ENCODE data around the gene SEMA3E. TPM values are rescaled to one million over a fixed set of nuclear protein-coding genes. Genes with fewer than 3 reads are reported as not detected.

Gene SEMA3E
- total and polyA plus RNA-seq, 2 donors = 1.8 to 3.1 TPM

- no peaks in the 10 kb centered on the region for H3K27me3 ChIP-seq (ENCODE audit: control insufficient read depth in 2 of 2, insufficient read depth in 1 of 2, low read length in 1 of 2)
- H3K27ac ChIP-seq (ENCODE audit: low read depth in 1 of 2, low read length in 1 of 2) = no peak overlapping the region
- DNase-seq (ENCODE audit: low read depth in 6 of 9, low spot score in 9 of 9) = no peak
- H3K36me3 ChIP-seq (ENCODE audit: control insufficient read depth in 2 of 2, insufficient read depth in 2 of 2, low read length in 1 of 2) = no peaks in the 10 kb centered on the region
- no peaks in the 10 kb centered on the region for H3K4me1 ChIP-seq (ENCODE audit: control insufficient read depth in 2 of 2, insufficient read depth in 2 of 2, low read length in 2 of 2)
- no peak overlapping the region for H3K4me3 ChIP-seq (ENCODE audit: low read length in 2 of 2)
- H3K9me3 ChIP-seq (ENCODE audit: control insufficient read depth in 2 of 2, insufficient read depth in 1 of 2, low read length in 1 of 2) = no peaks in the 10 kb centered on the region
- 89% methylated on average over 3 of the region's 3 CpGs for WGBS
Measured at GRCh38 chr7:83492802-83493201, 156.1 kb downstream of the SEMA3E start.

DNA sequence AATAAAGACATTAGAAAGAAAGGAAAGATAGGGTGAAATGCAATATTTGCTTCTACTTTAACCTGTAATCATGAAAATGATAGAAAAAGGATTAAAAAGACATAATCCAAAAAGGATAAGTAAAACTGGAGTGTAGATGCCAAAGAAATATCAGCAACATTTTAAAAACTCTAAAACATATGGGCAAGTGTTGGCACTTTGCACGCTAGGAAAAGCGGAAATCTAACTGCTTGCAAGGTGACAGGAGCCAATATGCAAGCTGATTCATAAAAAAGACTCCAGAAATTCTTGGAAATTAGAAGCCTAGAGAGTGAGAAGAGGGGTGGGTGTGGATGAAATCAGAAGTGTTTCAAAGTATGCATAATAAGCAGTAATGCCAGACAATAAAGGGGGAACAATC is 161.1 kb downstream of the SEMA3E start:
- Histone ChIP-seq H3K36me3 (ENCODE audit: control insufficient read depth in 2 of 2, insufficient read depth in 2 of 2, low read length in 1 of 2) (no peaks in the 10 kb centered on the region), H3K4me3 (ENCODE audit: low read length in 2 of 2) (no peak overlapping the region), H3K27ac (ENCODE audit: low read depth in 1 of 2, low read length in 1 of 2) (no peak overlapping the region), H3K27me3 (ENCODE audit: control insufficient read depth in 2 of 2, insufficient read depth in 1 of 2, low read length in 1 of 2) (no peaks in the 10 kb centered on the region), H3K4me1 (ENCODE audit: control insufficient read depth in 2 of 2, insufficient read depth in 2 of 2, low read length in 2 of 2) (no peaks in the 10 kb centered on the region), H3K9me3 (ENCODE audit: control insufficient read depth in 2 of 2, insufficient read depth in 1 of 2, low read length in 1 of 2) (no peaks in the 10 kb centered on the region)
- WGBS = 94% methylated on average over 2 of the region's 2 CpGs
- no peak for DNase-seq (ENCODE audit: low read depth in 6 of 9, low spot score in 9 of 9)

DNA sequence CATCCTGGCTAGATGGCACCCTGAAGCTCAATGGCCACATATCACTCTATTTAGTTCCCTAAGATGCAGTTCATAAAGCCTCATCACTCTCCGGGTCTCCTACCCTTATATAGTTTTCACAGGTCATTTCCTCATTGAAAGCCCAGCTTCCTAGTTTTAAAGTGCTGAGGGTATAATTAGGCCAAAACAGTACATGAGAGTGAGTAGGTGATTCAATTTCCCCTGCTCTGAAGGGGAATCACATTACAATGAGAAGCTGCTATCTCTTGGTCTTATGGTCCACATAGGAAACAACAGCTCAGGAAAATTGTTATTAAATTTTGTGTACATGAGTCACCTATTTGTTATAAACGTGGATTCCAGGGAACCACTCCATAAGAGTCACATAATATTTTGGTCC is 162.0 kb downstream of the SEMA3E start:
- WGBS = 62% methylated on average over 2 of the region's 2 CpGs
- Histone ChIP-seq H3K9me3 (ENCODE audit: control insufficient read depth in 2 of 2, insufficient read depth in 1 of 2, low read length in 1 of 2) (no peaks in the 10 kb centered on the region), H3K4me1 (ENCODE audit: control insufficient read depth in 2 of 2, insufficient read depth in 2 of 2, low read length in 2 of 2) (no peaks in the 10 kb centered on the region), H3K27ac (ENCODE audit: low read depth in 1 of 2, low read length in 1 of 2) (no peak overlapping the region), H3K36me3 (ENCODE audit: control insufficient read depth in 2 of 2, insufficient read depth in 2 of 2, low read length in 1 of 2) (no peaks in the 10 kb centered on the region), H3K27me3 (ENCODE audit: control insufficient read depth in 2 of 2, insufficient read depth in 1 of 2, low read length in 1 of 2) (no peaks in the 10 kb centered on the region), H3K4me3 (ENCODE audit: low read length in 2 of 2) (no peak overlapping the region)
- no peak for DNase-seq (ENCODE audit: low read depth in 6 of 9, low spot score in 9 of 9)

DNA sequence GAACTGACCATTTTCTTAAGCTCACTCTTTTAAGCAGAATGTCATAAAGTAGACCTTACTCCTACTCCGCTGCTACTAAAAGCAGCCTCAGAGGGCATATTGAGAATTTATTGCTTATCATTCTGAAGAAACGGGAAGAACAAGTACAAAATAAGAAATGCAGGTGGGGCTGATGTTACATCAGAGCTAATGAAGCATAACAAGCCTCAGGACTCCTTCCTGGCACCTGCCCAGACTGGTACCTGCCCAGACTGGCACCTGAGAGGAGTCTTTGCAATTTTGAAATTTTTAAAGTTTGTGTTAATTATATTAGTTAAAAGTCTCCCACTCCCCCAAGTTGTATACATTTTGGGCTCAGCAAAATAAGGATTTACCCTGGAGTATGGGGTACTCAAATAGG is 162.4 kb downstream of the SEMA3E start:
- no peak for DNase-seq (ENCODE audit: low read depth in 6 of 9, low spot score in 9 of 9)
- no peaks in the 10 kb centered on the region for H3K27me3 ChIP-seq (ENCODE audit: control insufficient read depth in 2 of 2, insufficient read depth in 1 of 2, low read length in 1 of 2)
- no peaks in the 10 kb centered on the region for H3K4me1 ChIP-seq (ENCODE audit: control insufficient read depth in 2 of 2, insufficient read depth in 2 of 2, low read length in 2 of 2)
- H3K36me3 ChIP-seq (ENCODE audit: control insufficient read depth in 2 of 2, insufficient read depth in 2 of 2, low read length in 1 of 2) = no peaks in the 10 kb centered on the region
- no peaks in the 10 kb centered on the region for H3K9me3 ChIP-seq (ENCODE audit: control insufficient read depth in 2 of 2, insufficient read depth in 1 of 2, low read length in 1 of 2)
- H3K27ac ChIP-seq (ENCODE audit: low read depth in 1 of 2, low read length in 1 of 2) = no peak overlapping the region
- 80% methylated on average over 2 of the region's 2 CpGs for WGBS
- no peak overlapping the region for H3K4me3 ChIP-seq (ENCODE audit: low read length in 2 of 2)

GRCh38 chr7:83484826-83485225 is 164.1 kb downstream of the SEMA3E start:
- Histone ChIP-seq H3K4me1 (ENCODE audit: control insufficient read depth in 2 of 2, insufficient read depth in 2 of 2, low read length in 2 of 2) (no peaks in the 10 kb centered on the region), H3K36me3 (ENCODE audit: control insufficient read depth in 2 of 2, insufficient read depth in 2 of 2, low read length in 1 of 2) (no peaks in the 10 kb centered on the region), H3K27ac (ENCODE audit: low read depth in 1 of 2, low read length in 1 of 2) (no peak overlapping the region), H3K9me3 (ENCODE audit: control insufficient read depth in 2 of 2, insufficient read depth in 1 of 2, low read length in 1 of 2) (no peaks in the 10 kb centered on the region), H3K4me3 (ENCODE audit: low read length in 2 of 2) (no peak overlapping the region), H3K27me3 (ENCODE audit: control insufficient read depth in 2 of 2, insufficient read depth in 1 of 2, low read length in 1 of 2) (no peaks in the 10 kb centered on the region)
- DNase-seq (ENCODE audit: low read depth in 6 of 9, low spot score in 9 of 9) = no peak
- 88% methylated on average over 1 of the region's 1 CpG for WGBS

DNA sequence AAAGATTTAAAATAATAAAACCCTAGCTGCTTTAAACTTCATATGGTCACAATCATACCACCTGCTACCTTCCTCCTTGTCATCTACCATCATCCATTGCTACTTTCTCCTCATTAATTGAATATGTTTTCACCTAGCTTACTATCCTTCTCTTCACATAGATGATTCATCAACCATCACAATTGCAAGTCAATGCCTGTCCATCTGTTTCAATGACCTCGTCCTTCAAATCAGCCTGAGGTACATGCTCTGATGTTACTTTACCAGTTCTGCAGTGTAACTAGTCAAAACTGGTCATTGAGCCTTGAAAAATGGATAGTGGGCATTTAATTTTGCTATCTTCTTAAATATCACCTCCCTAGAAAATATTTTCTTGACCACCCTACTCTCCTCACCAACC is 164.7 kb downstream of the SEMA3E start:
- 83% methylated on average over 1 of the region's 1 CpG for WGBS
- DNase-seq (ENCODE audit: low read depth in 6 of 9, low spot score in 9 of 9) = no peak

DNA sequence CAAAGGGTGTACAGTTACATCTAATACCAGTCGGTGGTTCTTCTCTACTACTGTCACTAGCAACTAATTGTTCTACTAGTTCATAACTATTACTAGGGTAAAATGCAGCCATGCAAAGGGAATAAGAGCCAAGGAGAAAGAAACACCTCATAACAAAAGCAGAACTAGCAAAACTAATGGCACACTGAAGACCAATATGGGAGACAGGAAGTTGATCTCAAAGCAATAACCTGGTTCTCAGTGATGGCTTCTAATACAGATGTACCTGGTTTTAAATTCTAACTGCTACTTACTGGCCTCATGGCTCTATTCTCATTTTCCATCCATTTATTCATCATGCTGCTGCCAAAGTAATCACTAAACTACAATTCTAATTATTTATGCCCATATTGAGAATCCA is 170.3 kb downstream of the SEMA3E start:
- Histone ChIP-seq H3K36me3 (ENCODE audit: control insufficient read depth in 2 of 2, insufficient read depth in 2 of 2, low read length in 1 of 2) (no peaks in the 10 kb centered on the region), H3K27ac (ENCODE audit: low read depth in 1 of 2, low read length in 1 of 2) (no peak overlapping the region), H3K9me3 (ENCODE audit: control insufficient read depth in 2 of 2, insufficient read depth in 1 of 2, low read length in 1 of 2) (no peaks in the 10 kb centered on the region), H3K4me3 (ENCODE audit: low read length in 2 of 2) (no peak overlapping the region), H3K4me1 (ENCODE audit: control insufficient read depth in 2 of 2, insufficient read depth in 2 of 2, low read length in 2 of 2) (no peaks in the 10 kb centered on the region), H3K27me3 (ENCODE audit: control insufficient read depth in 2 of 2, insufficient read depth in 1 of 2, low read length in 1 of 2) (no peaks in the 10 kb centered on the region)
- WGBS = 85% methylated on average over 1 of the region's 1 CpG
- DNase-seq (ENCODE audit: low read depth in 6 of 9, low spot score in 9 of 9) = no peak

More for the DNA sequence above, 164.7 kb downstream of the SEMA3E start:
- no peaks in the 10 kb centered on the region for H3K4me1 ChIP-seq (ENCODE audit: control insufficient read depth in 2 of 2, insufficient read depth in 2 of 2, low read length in 2 of 2)
- no peak overlapping the region for H3K4me3 ChIP-seq (ENCODE audit: low read length in 2 of 2)
- no peaks in the 10 kb centered on the region for H3K9me3 ChIP-seq (ENCODE audit: control insufficient read depth in 2 of 2, insufficient read depth in 1 of 2, low read length in 1 of 2)
- no peaks in the 10 kb centered on the region for H3K36me3 ChIP-seq (ENCODE audit: control insufficient read depth in 2 of 2, insufficient read depth in 2 of 2, low read length in 1 of 2)
- no peak overlapping the region for H3K27ac ChIP-seq (ENCODE audit: low read depth in 1 of 2, low read length in 1 of 2)
- H3K27me3 ChIP-seq (ENCODE audit: control insufficient read depth in 2 of 2, insufficient read depth in 1 of 2, low read length in 1 of 2) = no peaks in the 10 kb centered on the region

DNA sequence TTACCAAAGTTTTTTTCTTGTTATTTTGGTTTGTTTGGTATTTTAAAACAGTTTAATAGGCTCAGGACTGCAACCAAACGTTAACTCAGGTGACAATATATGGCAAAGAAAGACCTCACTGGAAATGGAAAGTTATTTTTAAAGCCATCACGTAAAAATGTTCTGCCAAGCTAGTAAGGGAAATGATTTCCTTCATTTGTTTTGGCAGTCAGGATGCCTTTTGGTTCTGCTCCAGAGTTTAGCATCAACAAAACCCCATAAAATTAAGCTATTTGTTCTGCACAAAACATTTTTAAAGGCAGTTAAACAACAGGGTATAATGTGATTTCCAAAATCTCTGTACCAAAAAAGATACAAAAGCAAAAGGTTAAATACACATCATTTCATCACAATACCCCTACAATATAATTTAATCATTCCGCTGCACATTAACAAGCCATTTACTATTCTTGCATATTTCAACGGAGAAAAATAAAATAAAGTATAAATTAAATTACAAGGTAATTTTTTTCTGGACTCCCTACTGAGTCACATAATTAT is 172.4 kb downstream of the SEMA3E start:
- Histone ChIP-seq H3K27ac (ENCODE audit: low read depth in 1 of 2, low read length in 1 of 2) (no peak overlapping the region), H3K36me3 (ENCODE audit: control insufficient read depth in 2 of 2, insufficient read depth in 2 of 2, low read length in 1 of 2) (no peaks in the 10 kb centered on the region)
- WGBS = 67% methylated on average over 4 of the region's 4 CpGs

GRCh38 chr7:83475420-83475819 is 173.5 kb downstream of the SEMA3E start:
- no peaks in the 10 kb centered on the region for H3K36me3 ChIP-seq (ENCODE audit: control insufficient read depth in 2 of 2, insufficient read depth in 2 of 2, low read length in 1 of 2)
- no peak overlapping the region for H3K4me3 ChIP-seq (ENCODE audit: low read length in 2 of 2)
- H3K9me3 ChIP-seq (ENCODE audit: control insufficient read depth in 2 of 2, insufficient read depth in 1 of 2, low read length in 1 of 2) = no peaks in the 10 kb centered on the region
- no peaks in the 10 kb centered on the region for H3K27me3 ChIP-seq (ENCODE audit: control insufficient read depth in 2 of 2, insufficient read depth in 1 of 2, low read length in 1 of 2)
- H3K27ac ChIP-seq (ENCODE audit: low read depth in 1 of 2, low read length in 1 of 2) = no peak overlapping the region
- DNase-seq (ENCODE audit: low read depth in 6 of 9, low spot score in 9 of 9) = no peak
- 77% methylated on average over 6 of the region's 6 CpGs for WGBS
- H3K4me1 ChIP-seq (ENCODE audit: control insufficient read depth in 2 of 2, insufficient read depth in 2 of 2, low read length in 2 of 2) = no peaks in the 10 kb centered on the region

More for the DNA sequence above, 172.4 kb downstream of the SEMA3E start:
- H3K27me3 ChIP-seq (ENCODE audit: control insufficient read depth in 2 of 2, insufficient read depth in 1 of 2, low read length in 1 of 2) = no peaks in the 10 kb centered on the region
- H3K9me3 ChIP-seq (ENCODE audit: control insufficient read depth in 2 of 2, insufficient read depth in 1 of 2, low read length in 1 of 2) = no peaks in the 10 kb centered on the region
- no peak for DNase-seq (ENCODE audit: low read depth in 6 of 9, low spot score in 9 of 9)
- no peaks in the 10 kb centered on the region for H3K4me1 ChIP-seq (ENCODE audit: control insufficient read depth in 2 of 2, insufficient read depth in 2 of 2, low read length in 2 of 2)
- H3K4me3 ChIP-seq (ENCODE audit: low read length in 2 of 2) = no peak overlapping the region

DNA sequence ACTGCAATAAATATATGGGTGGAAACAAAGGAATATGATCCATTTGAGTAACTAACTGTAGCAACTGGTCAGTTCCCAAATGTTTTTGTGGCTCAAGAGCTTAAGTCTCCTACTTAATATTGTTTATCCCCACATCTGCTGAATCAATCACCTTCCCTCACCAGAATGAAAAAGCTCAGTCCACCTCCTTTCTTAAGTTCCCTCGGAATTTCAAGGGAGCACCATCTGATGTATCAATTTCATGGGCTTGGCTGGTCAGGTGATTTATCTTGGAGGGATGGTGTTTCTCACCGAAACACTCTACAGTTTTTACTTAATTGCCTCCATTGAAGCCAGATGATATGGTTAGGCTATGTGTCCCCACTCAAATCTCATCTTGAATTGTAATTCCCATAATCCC is 176.6 kb downstream of the SEMA3E start:
- 94% methylated on average over 2 of the region's 2 CpGs for WGBS
- no peak overlapping the region for H3K27ac ChIP-seq (ENCODE audit: low read depth in 1 of 2, low read length in 1 of 2)
- no peaks in the 10 kb centered on the region for H3K27me3 ChIP-seq (ENCODE audit: control insufficient read depth in 2 of 2, insufficient read depth in 1 of 2, low read length in 1 of 2)
- no peaks in the 10 kb centered on the region for H3K4me1 ChIP-seq (ENCODE audit: control insufficient read depth in 2 of 2, insufficient read depth in 2 of 2, low read length in 2 of 2)
- no peaks in the 10 kb centered on the region for H3K36me3 ChIP-seq (ENCODE audit: control insufficient read depth in 2 of 2, insufficient read depth in 2 of 2, low read length in 1 of 2)
- H3K9me3 ChIP-seq (ENCODE audit: control insufficient read depth in 2 of 2, insufficient read depth in 1 of 2, low read length in 1 of 2) = no peaks in the 10 kb centered on the region
- DNase-seq (ENCODE audit: low read depth in 6 of 9, low spot score in 9 of 9) = no peak
- H3K4me3 ChIP-seq (ENCODE audit: low read length in 2 of 2) = no peak overlapping the region

Data from thymus (tissue), 11 donors.